ENCODE measurements around the gene FEV.

- TF ChIP-seq CTCF (IDR thresholded peaks at IDR 0.05; ENCODE audit: poor library complexity) (no peak), EZH2 (IDR thresholded peaks at IDR 0.05; ENCODE audit: borderline replicate concordance) (no peak), EZH2phosphoT487 (IDR thresholded peaks at IDR 0.05; ENCODE audit: low read depth, severe bottlenecking, unreplicated experiment) (no peak)
Measured at GRCh38 chr2:219024059-219024458, 39.1 kb upstream of the FEV start.

Data from hepatocyte (in vitro differentiated cells).